NCI-H2171 treated with DMSO at 0.1 percent for 48 hours (cell line): Measurements from ENCODE around the gene SMARCE1.

Experiments used
- DNase-seq: peaks from one replicate; lab custom pipeline; 2025; lab: John Stamatoyannopoulos, UW

SMARCE1 gene

DNA sequence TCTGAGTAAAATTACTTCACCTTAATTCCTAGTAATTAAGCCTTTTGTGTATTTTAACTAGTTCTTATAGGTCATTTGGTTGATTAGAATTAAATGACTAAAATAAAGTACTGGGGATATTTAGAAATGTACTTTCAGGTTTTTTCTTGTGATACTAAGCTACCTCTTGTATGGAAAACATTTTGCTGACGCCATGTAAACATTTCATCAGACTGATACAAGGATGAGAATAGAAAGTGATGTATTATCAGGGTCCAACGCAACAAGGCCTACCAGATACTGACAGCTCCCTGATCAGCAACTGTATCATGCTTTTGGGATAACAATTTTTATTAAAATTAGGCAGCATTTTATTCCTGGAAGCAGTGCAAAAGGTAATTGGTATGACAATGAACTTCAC lies 1.7 kb downstream of the SMARCE1 start:
- DNase-seq, result no peak

GRCh38 chr17:40645291-40645690 lies 2.3 kb downstream of the SMARCE1 start:
- DNase-seq, result no peak

DNA sequence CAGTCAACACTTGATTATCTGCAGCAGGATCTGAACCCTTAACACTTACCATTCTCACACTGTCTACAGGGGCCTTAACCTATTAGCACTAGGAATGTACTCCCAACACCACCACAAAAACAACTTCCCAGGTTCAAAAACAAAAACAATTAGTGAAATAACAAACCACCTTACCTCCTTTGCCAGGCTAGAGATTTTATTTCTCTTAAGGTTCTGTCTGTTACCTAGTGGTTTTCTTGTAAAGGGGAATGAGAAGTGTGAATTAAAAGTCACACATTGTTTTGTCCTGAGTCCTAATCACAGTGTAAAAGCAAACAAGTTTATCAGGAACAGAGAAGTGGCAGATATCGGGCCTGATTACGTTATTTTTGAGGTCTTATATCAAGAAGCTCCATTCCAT lies 9.7 kb downstream of the SMARCE1 start:
- no peak for DNase-seq

- DNase-seq, result no peak
Measured at GRCh38 chr17:40633871-40634270, 13.7 kb downstream of the SMARCE1 start.

DNA sequence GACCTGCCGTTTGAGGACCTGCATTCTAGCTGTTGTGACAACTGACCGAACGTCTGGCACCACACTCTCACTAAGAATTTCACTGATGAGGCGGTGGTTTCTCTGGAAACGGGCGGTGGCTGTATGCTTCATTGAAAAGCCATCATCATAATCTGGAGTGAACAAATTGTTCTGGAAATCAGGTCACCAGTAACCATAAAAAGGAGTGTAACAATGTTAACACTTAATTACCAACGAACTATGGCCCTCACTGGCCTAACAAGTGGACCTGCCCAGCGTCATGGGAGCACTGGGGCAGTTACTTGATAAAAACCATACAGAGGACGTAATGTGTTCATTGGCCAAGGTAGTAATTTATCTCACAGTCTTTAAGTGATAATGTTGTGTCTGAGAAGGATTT lies 15.4 kb downstream of the SMARCE1 start:
- no peak for DNase-seq

DNA sequence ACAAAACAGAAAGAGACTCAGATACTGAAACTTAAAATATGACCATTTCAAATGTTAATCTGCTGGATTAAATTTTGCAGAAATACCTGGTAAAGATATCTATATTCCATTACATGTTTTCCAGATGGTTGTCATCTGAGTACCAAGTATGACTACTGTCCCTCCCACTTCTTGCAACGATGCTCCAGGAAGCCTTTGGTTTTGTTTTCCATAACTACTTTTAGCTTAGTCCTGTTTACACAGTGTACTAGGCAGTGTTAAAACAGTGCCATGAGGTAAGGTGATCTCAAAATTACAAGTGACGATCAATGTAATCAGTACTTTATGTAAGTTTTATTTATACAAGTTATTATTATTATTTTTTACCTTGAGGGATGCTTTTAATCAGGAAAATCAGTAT lies 17.8 kb downstream of the SMARCE1 start:
- no peak for DNase-seq

DNA sequence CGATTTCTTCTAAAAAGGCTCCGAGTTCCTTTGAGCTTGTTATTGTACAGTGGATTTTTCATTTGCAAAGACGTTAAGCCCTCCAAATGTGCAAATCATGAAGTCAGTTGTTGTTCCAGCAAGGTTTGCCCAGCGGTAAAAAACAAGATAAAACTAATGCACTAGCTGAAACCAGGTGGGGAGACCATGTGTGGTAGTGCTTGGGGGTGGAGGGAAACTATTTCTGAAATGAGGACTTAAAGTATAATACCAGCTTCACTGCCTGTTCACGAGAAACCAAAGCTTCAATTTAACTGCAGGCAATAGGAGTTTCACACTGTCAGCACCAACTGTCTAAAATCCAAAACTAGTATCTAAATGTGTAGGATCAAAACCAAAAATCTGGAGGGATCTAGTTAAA lies 22.3 kb downstream of the SMARCE1 start:
- DNase-seq, result no peak

DNA sequence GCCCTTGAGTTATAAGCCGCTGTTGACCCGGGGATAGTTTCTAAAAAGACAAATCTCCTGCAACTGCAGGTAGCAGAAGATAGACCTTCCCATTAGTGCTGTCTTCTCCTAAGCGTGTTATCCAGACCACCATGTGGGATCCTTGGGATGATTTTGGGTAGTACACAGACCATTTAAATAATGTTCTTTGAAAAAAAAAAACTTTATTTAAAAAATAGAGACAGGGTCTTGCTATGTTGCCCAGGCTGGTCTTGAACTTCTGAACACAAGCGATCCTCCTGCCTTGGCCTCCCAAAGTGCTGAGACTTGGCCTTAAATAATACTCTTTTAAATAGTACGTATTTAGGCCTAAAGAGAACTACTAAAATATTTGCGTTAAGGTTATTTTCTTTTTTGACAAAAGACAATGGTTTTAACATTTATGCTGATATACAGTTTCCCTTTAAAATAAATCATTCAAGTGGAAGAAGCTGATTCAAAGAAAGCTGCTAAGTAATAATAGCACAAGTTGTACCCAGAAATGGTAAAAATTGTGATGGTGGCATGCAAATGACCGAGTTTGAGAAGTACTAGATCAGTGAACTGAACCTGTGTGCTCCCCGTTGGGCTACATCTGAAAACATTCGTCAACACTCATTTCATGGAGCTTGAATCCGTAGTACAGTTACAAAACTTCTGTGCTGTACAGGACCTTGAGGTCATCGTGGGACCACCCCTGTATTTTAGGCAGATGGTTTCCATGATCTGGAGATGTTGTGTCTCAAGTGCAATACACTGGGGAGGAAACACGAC lies 24.0 kb downstream of the SMARCE1 start:
- no peak for DNase-seq

DNA sequence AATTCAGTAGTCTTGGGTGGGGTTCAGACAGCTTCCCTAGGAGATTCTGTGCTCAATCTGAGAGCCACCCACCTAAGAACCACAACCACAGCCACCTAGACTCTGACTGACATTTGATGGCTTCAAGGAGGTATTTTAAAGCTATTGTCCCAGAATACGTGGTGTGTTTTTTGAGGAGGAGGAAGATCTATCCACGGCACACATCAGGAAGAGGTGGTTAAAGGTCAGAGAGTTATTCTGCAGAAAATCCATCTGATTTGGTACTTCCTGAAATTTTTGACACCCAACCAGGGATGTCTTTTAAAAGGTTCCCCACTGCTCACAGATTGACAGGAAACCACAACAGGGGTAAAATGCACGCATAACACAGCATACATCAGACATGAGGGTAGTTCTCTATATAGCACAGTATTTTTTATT lies 25.1 kb downstream of the SMARCE1 start:
- no peak for DNase-seq

DNA sequence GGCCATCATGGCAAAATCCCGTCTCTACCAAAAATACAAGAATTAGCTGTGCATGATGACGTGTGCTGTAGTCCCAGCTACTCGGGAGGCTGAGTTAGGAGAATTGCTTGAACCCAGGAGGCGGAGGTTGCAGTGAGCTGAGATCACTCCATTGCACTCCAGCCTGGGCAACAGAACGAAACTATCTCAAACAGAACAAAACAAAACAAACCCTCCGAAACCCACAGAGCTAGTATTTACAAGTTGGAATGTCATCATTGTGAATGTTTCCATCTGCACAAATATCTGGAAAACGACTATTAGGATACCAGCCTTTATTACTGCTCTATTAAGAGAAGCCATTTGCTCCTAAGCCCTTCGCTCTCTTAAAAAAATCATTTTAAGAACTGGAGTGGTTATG lies 26.0 kb downstream of the SMARCE1 start:
- no peak for DNase-seq

DNA sequence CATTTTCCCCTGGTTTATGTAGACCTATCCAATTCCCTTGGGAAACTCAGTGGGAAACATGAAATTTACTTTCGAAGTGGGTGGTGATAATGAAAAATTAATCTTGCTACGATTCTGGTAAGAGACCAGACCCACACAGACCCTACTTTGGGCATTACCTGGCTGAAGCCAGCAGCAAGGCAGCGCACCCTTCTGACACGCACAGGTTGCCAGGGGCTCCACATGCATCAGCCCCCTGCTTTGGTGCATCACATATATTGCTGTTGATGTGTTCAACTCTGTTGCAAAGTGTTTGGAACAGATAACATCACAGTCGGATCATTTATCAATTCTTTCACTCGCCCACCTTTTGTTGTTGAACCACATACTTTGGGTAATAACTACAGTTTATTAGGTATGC lies 26.6 kb downstream of the SMARCE1 start:
- DNase-seq, result no peak

- no peak for DNase-seq
Measured at GRCh38 chr17:40618754-40619625, 28.6 kb downstream of the SMARCE1 start.

DNA sequence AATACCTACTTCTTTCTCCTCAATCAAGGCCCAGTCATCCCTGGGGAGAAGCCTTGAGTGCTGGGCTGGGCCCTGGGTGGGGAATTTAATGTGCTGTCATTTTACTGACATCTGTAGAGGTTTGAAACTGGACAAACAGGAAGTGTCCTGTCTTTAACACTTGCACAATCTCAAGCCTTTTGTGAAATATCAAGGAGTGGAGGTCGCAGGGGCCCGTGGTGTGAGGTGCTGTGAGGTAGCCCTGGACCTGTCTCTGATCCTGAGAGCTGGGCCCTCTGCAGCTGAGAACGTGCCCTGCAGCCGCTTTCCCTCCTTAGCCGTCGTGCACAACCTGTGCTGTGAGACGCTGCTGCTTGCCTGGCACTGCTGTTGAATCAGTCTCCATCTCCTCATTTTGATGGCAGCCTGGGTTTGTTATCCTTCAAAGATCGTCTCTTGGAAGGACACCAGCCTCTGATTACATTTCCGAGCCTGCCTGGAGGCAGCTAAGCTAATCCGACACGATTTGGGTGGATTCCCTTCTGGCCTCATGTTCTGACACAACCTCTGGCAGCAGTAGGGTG lies 29.9 kb downstream of the SMARCE1 start:
- no peak for DNase-seq

GRCh38 chr17:40616592-40616991 lies 31.0 kb downstream of the SMARCE1 start:
- no peak for DNase-seq

GRCh38 chr17:40615841-40616476 lies 31.7 kb downstream of the SMARCE1 start:
- DNase-seq, result no peak

- DNase-seq, result no peak
Measured at GRCh38 chr17:40615068-40615840, 32.4 kb downstream of the SMARCE1 start.

GRCh38 chr17:40614431-40615067 lies 33.1 kb downstream of the SMARCE1 start:
- DNase-seq, result no peak

DNA sequence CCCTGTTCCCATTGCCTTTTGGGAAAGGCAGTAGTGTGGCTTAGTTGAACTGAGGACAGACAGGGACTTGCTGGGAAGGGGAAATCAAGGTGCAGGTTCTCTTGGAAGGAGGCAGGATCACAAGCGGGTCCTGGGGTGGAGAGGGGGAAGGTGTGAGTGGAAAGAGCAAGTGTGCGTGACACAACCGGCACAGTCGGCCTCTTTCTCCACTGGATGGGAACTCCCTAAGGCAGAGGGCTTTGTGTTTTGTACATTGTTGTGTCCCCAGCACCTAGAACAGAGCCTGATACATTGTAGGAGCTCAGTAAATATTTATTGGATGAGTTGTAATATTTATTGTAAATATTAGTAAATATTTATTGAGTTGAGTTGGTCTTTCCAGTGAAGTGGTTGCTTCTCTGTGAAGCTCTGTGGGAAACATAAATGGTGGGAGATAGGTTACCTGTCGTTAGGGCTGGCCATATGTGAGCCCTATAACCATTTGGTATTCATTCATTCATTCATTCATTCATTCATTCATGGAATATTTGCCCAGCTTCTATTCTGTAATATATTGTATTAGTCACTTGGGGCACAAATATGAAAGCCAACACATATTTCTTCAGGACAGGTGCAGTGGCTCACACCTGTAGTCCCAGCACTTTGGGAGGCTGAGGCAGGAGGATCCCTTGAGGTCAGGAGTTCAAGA lies 34.0 kb downstream of the SMARCE1 start:
- DNase-seq, result no peak

- no peak for DNase-seq
Measured at GRCh38 chr17:40612599-40613244, 34.9 kb downstream of the SMARCE1 start.

DNA sequence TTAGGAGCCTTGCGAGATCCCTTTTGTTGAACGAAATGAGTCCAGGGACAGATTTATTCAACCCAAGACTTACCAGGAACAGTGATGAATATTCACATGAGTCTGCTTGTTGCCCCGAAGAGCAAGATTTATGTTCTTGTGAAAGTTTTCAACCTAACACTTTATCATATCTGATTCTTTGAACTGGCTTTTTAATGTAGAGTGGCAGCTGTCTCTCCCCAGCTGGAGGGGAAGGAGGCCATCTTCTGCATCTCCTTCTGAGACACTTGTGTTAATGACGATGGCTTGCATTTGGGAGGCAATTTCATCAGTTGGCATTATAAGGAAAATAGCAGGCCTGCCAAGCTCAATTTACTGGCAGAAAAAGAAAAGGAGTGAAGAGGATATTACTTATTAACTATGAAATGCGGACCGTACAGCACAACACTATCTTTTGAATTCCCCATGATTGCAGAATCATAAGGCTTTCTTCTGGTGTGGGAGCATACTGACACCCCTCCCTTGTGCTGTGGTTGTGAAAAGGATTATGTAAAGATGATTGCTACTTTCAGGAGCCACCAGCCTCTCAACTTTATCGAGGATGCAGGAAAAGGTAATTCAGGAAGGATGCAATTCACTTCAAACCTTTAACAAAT lies 35.7 kb downstream of the SMARCE1 start:
- no peak for DNase-seq
